HEK293 (cell line): ENCODE measurements around the gene MYL6B.

Experiments used
- SALL2 ChIP-seq: fragments of 450-650 bp; formaldehyde crosslinking; IDR thresholded peaks from 2 replicates; pipeline ENCODE4 v1.5.0; 2017; ENCODE audit warnings: missing biosample characterization, mild to moderate bottlenecking, missing genetic modification characterization, borderline replicate concordance
- WT1 ChIP-seq: fragments of 450-650 bp; formaldehyde crosslinking; IDR thresholded peaks from 2 replicates; pipeline ENCODE4 v1.5.1; 2016; ENCODE audit warnings: missing biosample characterization, missing genetic modification characterization
- YY2 ChIP-seq: fragments of 450-650 bp; formaldehyde crosslinking; IDR thresholded peaks from 2 replicates; pipeline ENCODE4 v1.5.1; 2016; ENCODE audit warnings: missing biosample characterization, missing genetic modification characterization
- ZNF10 ChIP-seq: fragments of 450-650 bp; formaldehyde crosslinking; IDR thresholded peaks from 2 replicates; pipeline ENCODE4 v1.5.1; 2017; ENCODE audit warnings: missing biosample characterization, missing genetic modification characterization
- ZNF112 ChIP-seq: fragments of 450-650 bp; formaldehyde crosslinking; IDR thresholded peaks from 2 replicates; pipeline ENCODE4 v1.5.0; 2017; ENCODE audit warnings: missing biosample characterization, missing genetic modification characterization
- ZNF121 ChIP-seq: fragments of 450-650 bp; formaldehyde crosslinking; IDR thresholded peaks from 2 replicates; pipeline ENCODE4 v1.5.1; 2016; ENCODE audit warnings: missing biosample characterization, missing genetic modification characterization
- ZNF248 ChIP-seq: fragments of 450-650 bp; formaldehyde crosslinking; IDR thresholded peaks from 2 replicates; pipeline ENCODE4 v1.5.1; 2017; ENCODE audit warnings: missing biosample characterization, missing genetic modification characterization
- ZNF266 ChIP-seq: fragments of 450-650 bp; formaldehyde crosslinking; IDR thresholded peaks from 2 replicates; pipeline ENCODE4 v1.5.1; 2016; ENCODE audit warnings: missing biosample characterization, missing genetic modification characterization, low read depth
- ZNF391 ChIP-seq: fragments of 450-650 bp; formaldehyde crosslinking; IDR thresholded peaks from 2 replicates; pipeline ENCODE4 v1.5.1; 2016; ENCODE audit warnings: low read depth, missing biosample characterization, missing genetic modification characterization, borderline replicate concordance
- ZNF416 ChIP-seq: fragments of 450-650 bp; formaldehyde crosslinking; IDR thresholded peaks from 2 replicates; pipeline ENCODE4 v1.5.1; 2016; ENCODE audit warnings: missing biosample characterization, missing genetic modification characterization
- ZNF626 ChIP-seq: fragments of 450-650 bp; sonication (Bioruptor Pico); formaldehyde crosslinking; IDR thresholded peaks from 2 replicates; pipeline ENCODE4 v1.5.1; 2018; ENCODE audit warnings: missing biosample characterization, missing genetic modification characterization, inconsistent platforms
- ZNF654 ChIP-seq: fragments of 450-650 bp; formaldehyde crosslinking; IDR thresholded peaks from 2 replicates; pipeline ENCODE4 v1.5.1; 2016; ENCODE audit warnings: low read depth, missing biosample characterization, missing genetic modification characterization
- ZNF701 ChIP-seq: fragments of 450-650 bp; formaldehyde crosslinking; IDR thresholded peaks from 2 replicates; pipeline ENCODE4 v1.5.1; 2016; ENCODE audit warnings: missing biosample characterization, missing genetic modification characterization
- ZNF785 ChIP-seq: fragments of 450-650 bp; formaldehyde crosslinking; IDR thresholded peaks from 2 replicates; pipeline ENCODE4 v1.5.1; 2016; ENCODE audit warnings: missing biosample characterization, missing genetic modification characterization
- ZNF837 ChIP-seq: fragments of 450-650 bp; formaldehyde crosslinking; IDR thresholded peaks from 2 replicates; pipeline ENCODE4 v1.5.1; 2016; ENCODE audit warnings: missing biosample characterization, missing genetic modification characterization
- TF ChIP-seq, protein P1 (sequence below): fragments of 450-650 bp; formaldehyde crosslinking; IDR thresholded peaks from 2 replicates; pipeline ENCODE4 v1.5.1; 2016; ENCODE audit warnings: missing biosample characterization, missing genetic modification characterization
- TF ChIP-seq, protein P2 (sequence below): fragments of 450-650 bp; formaldehyde crosslinking; IDR thresholded peaks from 2 replicates; pipeline ENCODE4 v1.5.1; 2016; ENCODE audit warnings: missing biosample characterization, missing genetic modification characterization
- TF ChIP-seq, protein P3 (sequence below): fragments of 450-650 bp; formaldehyde crosslinking; IDR thresholded peaks from 2 replicates; pipeline ENCODE4 v1.5.1; 2016; ENCODE audit warnings: missing biosample characterization, missing genetic modification characterization, low read depth
- TF ChIP-seq, protein P4 (sequence below): fragments of 450-650 bp; formaldehyde crosslinking; conservative IDR thresholded peaks from 2 replicates; pipeline ENCODE4 v1.5.1; 2016; ENCODE audit warnings: low read depth, missing biosample characterization, missing genetic modification characterization
- TF ChIP-seq, protein P5 (sequence below): fragments of 450-650 bp; formaldehyde crosslinking; IDR thresholded peaks from 2 replicates; pipeline ENCODE4 v1.5.1; 2016; ENCODE audit warnings: missing biosample characterization, missing genetic modification characterization
- TF ChIP-seq, protein P6 (sequence below): fragments of 450-650 bp; formaldehyde crosslinking; IDR thresholded peaks from 2 replicates; pipeline ENCODE4 v1.5.1; 2016; ENCODE audit warnings: missing biosample characterization, missing genetic modification characterization
- TF ChIP-seq, protein P7 (sequence below): fragments of 450-650 bp; formaldehyde crosslinking; conservative IDR thresholded peaks from 2 replicates; pipeline ENCODE4 v1.5.1; 2016; ENCODE audit warnings: low read depth, missing biosample characterization, missing genetic modification characterization

The MYL6B gene

DNA sequence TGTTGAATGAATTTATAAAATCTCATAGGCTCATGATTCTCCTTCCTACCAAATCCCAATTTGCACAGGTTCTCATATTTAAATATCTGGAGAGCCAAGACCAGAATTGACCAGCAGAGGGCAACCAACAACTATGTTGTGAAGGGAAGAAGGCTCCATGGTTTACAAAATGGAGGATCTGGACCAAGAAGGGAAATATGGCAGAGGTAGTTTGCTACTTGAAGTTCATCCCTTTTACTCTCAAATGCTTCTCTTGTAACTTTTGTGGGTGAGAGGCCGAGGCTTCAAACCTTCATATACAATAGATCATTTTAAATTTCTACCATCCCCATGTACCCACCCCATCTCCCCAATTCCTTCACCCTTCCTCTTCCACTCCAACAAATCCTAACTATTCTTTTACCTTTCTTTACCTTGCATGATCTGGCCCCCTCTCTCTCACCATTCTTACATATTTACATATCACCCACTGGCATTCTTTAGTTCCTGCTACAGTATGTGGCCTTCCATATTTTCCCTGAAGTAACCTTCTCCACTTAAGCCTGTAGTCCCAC, 40.7 kb downstream of the MYL6B start (continued):
- TF ChIP-seq ZNF701 (tag by site-specific recombination) (no peak), ZNF112 (no peak), WT1 (no peak), ZNF416 (no peak), YY2 (peak; percentile 59; the same call in 1 of the 2 replicates), ZNF248 (tag by site-specific recombination) (no peak), ZNF266 (tag by site-specific recombination) (no peak), ZNF10 (no peak), ZNF837 (tag by site-specific recombination) (no peak), ZNF626 (tag by site-specific recombination) (no peak), ZNF654 (peak; percentile 96), ZNF121 (tag by site-specific recombination) (no peak), ZNF785 (tag by site-specific recombination) (no peak), SALL2 (tag by site-specific recombination) (no peak), ZNF391 (no peak; the same call in 1 of the 2 replicates)
- TF ChIP-seq, protein P1, sequence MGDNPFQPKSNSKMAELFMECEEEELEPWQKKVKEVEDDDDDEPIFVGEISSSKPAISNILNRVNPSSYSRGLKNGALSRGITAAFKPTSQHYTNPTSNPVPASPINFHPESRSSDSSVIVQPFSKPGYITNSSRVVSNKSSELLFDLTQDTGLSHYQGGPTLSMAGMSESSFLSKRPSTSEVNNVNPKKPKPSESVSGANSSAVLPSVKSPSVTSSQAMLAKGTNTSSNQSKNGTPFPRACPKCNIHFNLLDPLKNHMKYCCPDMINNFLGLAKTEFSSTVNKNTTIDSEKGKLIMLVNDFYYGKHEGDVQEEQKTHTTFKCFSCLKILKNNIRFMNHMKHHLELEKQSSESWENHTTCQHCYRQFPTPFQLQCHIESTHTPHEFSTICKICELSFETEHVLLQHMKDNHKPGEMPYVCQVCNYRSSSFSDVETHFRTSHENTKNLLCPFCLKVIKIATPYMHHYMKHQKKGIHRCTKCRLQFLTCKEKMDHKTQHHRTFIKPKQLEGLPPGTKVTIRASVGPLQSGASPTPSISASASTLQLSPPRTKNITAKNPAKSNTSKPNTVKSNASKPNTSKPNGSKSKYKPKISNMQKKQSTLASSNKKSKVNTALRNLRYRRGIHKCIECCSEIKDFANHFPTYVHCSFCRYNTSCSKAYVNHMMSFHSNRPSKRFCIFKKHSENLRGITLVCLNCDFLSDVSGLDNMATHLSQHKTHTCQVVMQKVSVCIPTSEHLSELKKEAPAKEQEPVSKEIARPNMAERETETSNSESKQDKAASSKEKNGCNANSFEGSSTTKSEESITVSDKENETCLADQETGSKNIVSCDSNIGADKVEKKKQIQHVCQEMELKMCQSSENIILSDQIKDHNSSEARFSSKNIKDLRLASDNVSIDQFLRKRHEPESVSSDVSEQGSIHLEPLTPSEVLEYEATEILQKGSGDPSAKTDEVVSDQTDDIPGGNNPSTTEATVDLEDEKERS (tag by site-specific recombination): no peak
- TF ChIP-seq, protein P2, sequence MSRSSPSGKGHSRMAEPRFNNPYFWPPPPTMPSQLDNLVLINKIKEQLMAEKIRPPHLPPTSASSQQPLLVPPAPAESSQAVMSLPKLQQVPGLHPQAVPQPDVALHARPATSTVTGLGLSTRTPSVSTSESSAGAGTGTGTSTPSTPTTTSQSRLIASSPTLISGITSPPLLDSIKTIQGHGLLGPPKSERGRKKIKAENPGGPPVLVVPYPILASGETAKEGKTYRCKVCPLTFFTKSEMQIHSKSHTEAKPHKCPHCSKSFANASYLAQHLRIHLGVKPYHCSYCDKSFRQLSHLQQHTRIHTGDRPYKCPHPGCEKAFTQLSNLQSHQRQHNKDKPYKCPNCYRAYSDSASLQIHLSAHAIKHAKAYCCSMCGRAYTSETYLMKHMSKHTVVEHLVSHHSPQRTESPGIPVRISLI (tag by site-specific recombination): no peak
- TF ChIP-seq, protein P3, sequence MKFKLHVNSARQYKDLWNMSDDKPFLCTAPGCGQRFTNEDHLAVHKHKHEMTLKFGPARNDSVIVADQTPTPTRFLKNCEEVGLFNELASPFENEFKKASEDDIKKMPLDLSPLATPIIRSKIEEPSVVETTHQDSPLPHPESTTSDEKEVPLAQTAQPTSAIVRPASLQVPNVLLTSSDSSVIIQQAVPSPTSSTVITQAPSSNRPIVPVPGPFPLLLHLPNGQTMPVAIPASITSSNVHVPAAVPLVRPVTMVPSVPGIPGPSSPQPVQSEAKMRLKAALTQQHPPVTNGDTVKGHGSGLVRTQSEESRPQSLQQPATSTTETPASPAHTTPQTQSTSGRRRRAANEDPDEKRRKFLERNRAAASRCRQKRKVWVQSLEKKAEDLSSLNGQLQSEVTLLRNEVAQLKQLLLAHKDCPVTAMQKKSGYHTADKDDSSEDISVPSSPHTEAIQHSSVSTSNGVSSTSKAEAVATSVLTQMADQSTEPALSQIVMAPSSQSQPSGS (tag by site-specific recombination): no peak
- TF ChIP-seq, protein P4, sequence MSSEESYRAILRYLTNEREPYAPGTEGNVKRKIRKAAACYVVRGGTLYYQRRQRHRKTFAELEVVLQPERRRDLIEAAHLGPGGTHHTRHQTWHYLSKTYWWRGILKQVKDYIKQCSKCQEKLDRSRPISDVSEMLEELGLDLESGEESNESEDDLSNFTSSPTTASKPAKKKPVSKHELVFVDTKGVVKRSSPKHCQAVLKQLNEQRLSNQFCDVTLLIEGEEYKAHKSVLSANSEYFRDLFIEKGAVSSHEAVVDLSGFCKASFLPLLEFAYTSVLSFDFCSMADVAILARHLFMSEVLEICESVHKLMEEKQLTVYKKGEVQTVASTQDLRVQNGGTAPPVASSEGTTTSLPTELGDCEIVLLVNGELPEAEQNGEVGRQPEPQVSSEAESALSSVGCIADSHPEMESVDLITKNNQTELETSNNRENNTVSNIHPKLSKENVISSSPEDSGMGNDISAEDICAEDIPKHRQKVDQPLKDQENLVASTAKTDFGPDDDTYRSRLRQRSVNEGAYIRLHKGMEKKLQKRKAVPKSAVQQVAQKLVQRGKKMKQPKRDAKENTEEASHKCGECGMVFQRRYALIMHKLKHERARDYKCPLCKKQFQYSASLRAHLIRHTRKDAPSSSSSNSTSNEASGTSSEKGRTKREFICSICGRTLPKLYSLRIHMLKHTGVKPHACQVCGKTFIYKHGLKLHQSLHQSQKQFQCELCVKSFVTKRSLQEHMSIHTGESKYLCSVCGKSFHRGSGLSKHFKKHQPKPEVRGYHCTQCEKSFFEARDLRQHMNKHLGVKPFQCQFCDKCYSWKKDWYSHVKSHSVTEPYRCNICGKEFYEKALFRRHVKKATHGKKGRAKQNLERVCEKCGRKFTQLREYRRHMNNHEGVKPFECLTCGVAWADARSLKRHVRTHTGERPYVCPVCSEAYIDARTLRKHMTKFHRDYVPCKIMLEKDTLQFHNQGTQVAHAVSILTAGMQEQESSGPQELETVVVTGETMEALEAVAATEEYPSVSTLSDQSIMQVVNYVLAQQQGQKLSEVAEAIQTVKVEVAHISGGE (tag by site-specific recombination): no peak
- TF ChIP-seq, protein P5, sequence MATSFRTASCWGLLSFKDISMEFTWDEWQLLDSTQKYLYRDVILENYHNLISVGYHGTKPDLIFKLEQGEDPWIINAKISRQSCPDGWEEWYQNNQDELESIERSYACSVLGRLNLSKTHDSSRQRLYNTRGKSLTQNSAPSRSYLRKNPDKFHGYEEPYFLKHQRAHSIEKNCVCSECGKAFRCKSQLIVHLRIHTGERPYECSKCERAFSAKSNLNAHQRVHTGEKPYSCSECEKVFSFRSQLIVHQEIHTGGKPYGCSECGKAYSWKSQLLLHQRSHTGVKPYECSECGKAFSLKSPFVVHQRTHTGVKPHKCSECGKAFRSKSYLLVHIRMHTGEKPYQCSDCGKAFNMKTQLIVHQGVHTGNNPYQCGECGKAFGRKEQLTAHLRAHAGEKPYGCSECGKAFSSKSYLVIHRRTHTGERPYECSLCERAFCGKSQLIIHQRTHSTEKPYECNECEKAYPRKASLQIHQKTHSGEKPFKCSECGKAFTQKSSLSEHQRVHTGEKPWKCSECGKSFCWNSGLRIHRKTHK: no peak
- TF ChIP-seq, protein P6, sequence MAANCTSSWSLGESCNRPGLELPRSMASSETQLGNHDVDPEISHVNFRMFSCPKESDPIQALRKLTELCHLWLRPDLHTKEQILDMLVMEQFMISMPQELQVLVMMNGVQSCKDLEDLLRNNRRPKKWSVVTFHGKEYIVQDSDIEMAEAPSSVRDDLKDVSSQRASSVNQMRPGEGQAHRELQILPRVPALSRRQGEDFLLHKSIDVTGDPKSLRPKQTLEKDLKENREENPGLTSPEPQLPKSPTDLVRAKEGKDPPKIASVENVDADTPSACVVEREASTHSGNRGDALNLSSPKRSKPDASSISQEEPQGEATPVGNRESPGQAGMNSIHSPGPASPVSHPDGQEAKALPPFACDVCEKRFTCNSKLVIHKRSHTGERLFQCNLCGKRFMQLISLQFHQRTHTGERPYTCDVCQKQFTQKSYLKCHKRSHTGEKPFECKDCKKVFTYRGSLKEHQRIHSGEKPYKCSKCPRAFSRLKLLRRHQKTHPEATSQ (tag by site-specific recombination): no peak
- TF ChIP-seq, protein P7, sequence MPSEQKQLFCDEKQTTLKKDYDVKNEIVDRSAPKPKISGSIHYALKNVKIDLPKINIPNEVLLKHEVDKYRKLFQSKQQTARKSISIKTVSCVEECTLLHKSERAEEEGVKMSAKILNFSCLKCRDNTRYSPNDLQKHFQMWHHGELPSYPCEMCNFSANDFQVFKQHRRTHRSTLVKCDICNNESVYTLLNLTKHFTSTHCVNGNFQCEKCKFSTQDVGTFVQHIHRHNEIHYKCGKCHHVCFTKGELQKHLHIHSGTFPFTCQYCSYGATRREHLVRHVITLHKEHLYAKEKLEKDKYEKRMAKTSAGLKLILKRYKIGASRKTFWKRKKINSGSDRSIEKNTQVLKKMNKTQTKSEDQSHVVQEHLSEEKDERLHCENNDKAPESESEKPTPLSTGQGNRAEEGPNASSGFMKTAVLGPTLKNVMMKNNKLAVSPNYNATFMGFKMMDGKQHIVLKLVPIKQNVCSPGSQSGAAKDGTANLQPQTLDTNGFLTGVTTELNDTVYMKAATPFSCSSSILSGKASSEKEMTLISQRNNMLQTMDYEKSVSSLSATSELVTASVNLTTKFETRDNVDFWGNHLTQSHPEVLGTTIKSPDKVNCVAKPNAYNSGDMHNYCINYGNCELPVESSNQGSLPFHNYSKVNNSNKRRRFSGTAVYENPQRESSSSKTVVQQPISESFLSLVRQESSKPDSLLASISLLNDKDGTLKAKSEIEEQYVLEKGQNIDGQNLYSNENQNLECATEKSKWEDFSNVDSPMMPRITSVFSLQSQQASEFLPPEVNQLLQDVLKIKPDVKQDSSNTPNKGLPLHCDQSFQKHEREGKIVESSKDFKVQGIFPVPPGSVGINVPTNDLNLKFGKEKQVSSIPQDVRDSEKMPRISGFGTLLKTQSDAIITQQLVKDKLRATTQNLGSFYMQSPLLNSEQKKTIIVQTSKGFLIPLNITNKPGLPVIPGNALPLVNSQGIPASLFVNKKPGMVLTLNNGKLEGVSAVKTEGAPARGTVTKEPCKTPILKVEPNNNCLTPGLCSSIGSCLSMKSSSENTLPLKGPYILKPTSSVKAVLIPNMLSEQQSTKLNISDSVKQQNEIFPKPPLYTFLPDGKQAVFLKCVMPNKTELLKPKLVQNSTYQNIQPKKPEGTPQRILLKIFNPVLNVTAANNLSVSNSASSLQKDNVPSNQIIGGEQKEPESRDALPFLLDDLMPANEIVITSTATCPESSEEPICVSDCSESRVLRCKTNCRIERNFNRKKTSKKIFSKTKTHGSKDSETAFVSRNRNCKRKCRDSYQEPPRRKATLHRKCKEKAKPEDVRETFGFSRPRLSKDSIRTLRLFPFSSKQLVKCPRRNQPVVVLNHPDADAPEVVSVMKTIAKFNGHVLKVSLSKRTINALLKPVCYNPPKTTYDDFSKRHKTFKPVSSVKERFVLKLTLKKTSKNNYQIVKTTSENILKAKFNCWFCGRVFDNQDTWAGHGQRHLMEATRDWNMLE: 0 out of 2 replicates have a peak, but pooled peaks have one; percentile 37
